COLO668 (cell line): ENCODE measurements around the gene GRM7.

Source experiments
- DNase-seq: peaks from one replicate; lab custom pipeline; 2025; ENCODE audit not compliant: unreplicated experiment; lab: John Stamatoyannopoulos, UW

The GRM7 gene

DNA sequence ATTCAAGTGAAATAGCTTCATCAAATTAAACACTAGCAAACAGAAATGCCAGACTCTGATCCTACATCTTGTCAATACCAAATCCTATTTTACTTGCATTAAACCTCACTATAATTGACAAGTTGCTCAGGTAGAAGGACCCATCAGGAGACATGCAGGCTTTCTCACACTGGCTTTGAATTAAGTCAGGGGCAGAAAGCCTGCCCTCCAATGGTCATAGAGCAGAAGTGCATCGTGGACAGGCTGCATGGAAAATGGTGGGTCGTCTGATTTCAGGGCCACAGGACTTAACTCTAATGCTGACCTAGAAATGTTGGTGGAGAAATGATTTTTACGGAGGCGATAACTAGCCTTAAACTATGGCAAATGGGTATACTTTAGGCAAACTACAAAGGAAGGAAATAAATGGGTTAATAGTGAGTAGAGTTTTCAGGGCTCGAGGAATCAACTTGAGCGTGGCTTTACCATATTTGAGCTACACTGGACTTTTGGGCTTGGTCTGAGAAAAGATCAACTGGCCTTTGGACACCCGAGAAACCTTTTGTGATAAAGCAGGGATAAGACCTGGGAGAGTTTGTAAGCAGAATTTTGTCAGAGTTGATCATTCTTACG lies 283.9 kb downstream of the GRM7 start:
- DNase-seq: peak; percentile 0

DNA sequence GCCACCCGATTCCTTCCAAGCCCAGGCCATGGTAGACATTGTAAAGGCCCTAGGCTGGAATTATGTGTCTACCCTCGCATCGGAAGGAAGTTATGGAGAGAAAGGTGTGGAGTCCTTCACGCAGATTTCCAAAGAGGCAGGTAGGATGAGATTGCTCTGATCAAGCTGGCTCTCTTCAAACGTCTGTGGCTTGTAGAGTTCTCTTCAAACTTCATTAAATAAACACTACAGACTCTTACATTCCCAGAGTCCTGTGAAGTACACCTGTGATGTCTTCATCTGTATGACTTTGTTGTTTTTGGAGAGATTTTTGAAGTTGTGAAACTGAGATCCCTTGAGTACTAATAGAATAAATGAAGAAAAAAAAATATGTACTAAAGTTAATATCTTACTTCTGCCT lies 285.6 kb downstream of the GRM7 start:
- DNase-seq: no peak

- no peak for DNase-seq
Measured at GRCh38 chr3:7158516-7158915, 297.6 kb downstream of the GRM7 start.

DNA sequence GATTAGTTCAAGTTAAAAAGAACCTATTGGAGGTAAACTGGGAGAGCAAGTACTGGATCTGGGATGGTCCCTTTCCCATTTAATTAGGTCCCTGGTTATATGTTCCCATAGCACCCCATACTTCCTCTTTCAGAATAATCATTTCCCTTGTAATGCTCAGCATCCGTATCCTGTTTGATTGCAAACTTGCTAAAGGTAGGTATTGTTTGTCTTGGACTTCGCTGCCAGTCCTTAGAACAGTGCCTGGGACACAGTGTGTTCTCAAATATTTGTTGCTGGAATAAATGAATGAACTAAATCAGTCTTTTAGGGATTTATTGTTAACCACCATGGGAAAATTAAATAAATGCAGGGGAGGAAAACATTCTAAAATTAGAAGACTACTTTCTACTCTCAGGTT lies 299.8 kb downstream of the GRM7 start:
- no peak for DNase-seq

DNA sequence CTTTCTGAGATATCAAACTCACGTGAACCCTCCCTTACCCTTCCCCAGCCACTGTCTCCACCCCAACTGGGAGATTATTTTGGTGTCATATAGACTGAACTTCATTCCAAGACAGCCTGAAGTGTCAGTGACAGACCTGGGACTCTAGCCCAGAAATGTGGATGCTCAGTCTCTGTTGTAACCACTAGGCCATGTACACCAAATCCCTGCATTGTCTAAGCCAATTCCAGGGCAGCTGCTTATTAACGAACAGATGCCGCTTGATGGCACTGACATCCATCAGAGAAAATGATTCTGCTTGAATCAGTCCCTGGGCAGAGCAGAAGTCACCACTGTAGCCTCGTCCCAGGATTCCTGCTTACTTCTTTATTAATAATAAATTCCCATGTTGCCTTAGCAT lies 305.5 kb downstream of the GRM7 start:
- no peak for DNase-seq

DNA sequence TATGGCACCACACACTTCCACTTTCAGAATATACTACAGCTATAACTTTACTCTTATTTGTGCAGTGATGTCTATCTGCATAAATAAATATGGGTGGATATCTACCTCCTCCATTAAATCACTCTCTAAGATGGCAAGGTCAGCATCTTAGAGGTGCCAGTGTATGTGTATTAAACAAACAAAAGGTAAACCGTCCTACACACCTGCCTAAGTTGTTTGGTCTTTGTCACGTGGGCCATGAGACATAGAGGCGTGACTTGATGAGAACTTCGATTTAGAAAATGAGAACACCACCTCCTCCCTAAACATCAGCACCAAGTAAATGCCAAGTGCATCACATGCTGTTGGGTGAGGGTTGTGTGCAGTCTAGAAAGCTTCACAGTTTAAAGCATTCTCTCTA lies 310.6 kb downstream of the GRM7 start:
- DNase-seq: no peak

DNA sequence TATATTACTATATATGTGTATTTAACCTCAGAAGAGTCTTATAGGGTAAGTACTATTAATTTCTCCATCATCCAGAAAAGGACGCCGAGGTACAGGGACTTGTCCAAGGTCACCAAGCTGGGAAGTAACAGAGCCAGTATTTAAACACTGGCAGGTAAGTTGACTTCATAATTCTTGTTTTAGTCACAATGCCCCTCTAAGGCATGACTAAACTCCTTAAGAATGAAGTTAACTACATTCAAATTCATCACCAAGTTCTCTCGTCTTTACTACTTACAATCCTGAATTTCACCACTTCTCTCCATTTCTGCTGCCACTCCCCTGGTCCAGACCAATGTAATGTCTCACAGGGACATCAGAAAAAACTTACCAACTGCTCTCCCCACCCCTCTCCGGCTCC lies 312.1 kb downstream of the GRM7 start:
- DNase-seq: no peak

DNA sequence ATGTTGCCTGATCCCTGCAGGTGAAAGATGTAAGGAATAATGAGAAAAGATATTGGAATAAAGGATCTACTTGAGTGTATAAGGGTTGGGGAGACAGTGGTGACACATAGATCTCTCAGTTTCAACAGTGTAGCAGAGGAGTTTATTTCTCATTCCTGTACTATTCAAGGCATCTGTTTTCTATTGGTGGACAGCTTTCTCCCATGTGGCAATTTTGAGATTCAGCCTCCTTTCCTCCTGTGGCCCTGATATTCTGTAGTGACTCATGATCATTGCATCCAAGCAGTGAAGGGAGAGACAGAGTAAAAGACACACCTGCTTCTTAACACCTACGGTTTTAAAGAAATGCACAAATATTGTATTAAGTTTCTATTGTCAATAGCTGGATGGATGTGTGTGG lies 327.6 kb downstream of the GRM7 start:
- DNase-seq: no peak

- no peak for DNase-seq
Measured at GRCh38 chr3:7190095-7190494, 329.2 kb downstream of the GRM7 start.

- DNase-seq: no peak
Measured at GRCh38 chr3:7193269-7193668, 332.4 kb downstream of the GRM7 start.

DNA sequence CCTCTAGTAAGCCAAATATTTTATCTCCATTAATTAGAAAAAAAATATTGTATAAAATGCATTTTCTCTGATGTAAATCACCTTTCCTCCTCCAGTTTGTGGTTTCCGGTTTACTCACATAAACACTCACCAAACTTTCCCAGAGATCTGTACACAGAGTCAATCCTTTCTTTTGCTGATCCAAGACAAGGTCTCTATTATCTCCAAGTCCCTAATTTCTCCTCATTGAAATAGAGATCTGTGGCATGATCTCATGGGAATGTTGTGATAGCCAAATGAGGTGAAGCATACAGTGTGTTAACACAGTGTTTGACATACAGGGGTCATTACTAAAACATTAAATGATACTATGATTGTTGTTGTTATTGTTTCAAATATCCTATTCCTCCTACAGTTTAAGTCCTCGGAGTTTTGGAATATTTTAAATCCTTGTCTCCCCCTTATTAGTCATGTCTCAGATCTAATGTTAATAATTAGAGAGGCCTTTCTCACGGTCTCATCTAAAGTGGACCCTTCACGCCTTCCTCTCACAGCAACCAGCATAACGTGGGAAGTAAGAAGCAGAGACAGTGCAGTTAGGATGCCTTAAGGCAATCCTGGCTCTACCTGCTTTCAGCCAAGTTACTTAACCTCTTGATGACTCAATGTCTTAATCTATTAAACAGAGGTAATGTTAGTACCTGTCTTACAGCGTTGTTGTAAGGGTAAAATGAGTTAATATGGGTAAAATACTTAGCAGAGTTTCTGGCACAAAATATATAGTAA lies 333.3 kb downstream of the GRM7 start:
- no peak for DNase-seq

- DNase-seq: no peak
Measured at GRCh38 chr3:7195934-7196333, 335.0 kb downstream of the GRM7 start.

GRCh38 chr3:7201784-7202183 lies 340.9 kb downstream of the GRM7 start:
- no peak for DNase-seq

GRCh38 chr3:7203969-7204847 lies 343.3 kb downstream of the GRM7 start:
- DNase-seq: no peak

DNA sequence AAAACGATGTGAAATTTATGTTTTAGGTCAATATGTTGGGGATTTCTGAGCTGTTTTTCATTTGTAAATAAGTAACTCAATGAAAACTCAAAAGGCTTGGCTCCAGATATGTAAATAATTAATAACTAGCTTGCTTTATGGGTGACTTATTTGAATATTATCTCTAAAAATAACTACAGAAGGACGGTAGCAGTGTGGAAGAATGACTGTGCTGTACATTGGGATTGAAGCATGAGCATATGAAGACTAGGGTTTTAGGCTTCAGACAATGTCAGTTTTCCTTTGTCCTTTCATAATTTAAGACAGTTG lies 343.9 kb downstream of the GRM7 start:
- no peak for DNase-seq

- no peak for DNase-seq
Measured at GRCh38 chr3:7205535-7205934, 344.6 kb downstream of the GRM7 start.

DNA sequence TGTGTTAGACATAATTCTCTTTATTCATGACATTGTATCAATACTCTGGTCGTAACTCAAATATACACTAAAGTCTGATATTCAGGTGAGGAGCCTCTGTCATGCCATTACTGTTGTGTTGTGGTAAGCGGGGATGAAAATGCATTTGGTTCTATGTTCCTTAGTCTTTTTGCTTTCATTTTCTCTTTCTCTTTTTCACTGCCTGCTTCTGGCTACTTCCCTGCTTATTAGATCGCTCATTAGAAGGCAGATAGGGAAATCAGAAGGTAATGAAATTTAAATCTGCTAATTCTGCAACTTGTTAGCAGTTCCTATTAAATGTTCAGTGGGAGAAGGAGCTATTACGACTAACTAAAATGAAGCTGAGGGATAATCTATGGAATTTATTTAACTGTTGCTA lies 345.0 kb downstream of the GRM7 start:
- no peak for DNase-seq

DNA sequence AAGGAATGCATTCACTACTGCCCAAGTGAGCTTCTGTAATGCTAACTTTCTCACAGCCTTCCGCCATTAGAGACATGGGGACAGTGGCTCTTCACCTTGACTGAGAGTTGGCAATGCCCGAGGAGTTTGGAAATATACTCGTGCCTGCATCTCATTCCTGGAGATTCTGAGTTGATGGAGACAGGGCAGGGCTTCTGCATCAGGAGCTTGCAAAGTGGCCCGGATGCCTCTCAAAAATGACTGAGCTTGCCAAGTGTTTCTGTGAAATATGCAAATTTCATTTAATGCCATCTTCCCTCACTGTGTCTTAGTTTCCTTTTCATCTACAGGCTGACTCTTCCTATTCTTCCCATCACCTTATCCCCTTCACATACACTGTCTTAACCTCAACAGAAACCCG lies 346.2 kb downstream of the GRM7 start:
- DNase-seq: no peak

GRCh38 chr3:7207928-7208327 lies 347.0 kb downstream of the GRM7 start:
- no peak for DNase-seq

GRCh38 chr3:7209098-7209497 lies 348.2 kb downstream of the GRM7 start:
- no peak for DNase-seq

- DNase-seq: no peak
Measured at GRCh38 chr3:7211740-7212139, 350.8 kb downstream of the GRM7 start.

GRCh38 chr3:7215706-7216105 lies 354.8 kb downstream of the GRM7 start:
- DNase-seq: no peak
